Lung (tissue), 12 donors: Measurements from ENCODE around the gene DNM2. TPM values are rescaled to one million over a fixed set of nuclear protein-coding genes. Genes with fewer than 3 reads are reported as not detected.

Source experiments
- ATAC-seq: fragments of 200-7000 bp; cut with Tn5 transposase; one replicate; pipeline ENCODE4 v1.9.1; 2020; ENCODE audit warnings: moderate number of reproducible peaks; ENCODE audit not compliant: insufficient read depth, low FRiP score
- DNase-seq, 3 donors: peaks; one replicate each; pipeline ENCODE4 v3.0.0-alpha.2; 2013 to 2017
- H3K27ac ChIP-seq, 2 donors: one replicate each; pipeline ENCODE4 v1.5.1; 2013; ENCODE audit warnings: mild to moderate bottlenecking in 2 of 2, moderate library complexity in 2 of 2, control low read depth in 1 of 2, inconsistent platforms in 1 of 2, low read depth in 1 of 2, low read length in 1 of 2
- H3K27me3 ChIP-seq, 3 donors: one replicate each; pipeline ENCODE4 v1.5.1; 2013; ENCODE audit warnings: low read length in 2 of 3; ENCODE audit not compliant: control insufficient read depth in 3 of 3, insufficient read depth in 3 of 3
- H3K36me3 ChIP-seq, 4 donors: one replicate each; pipeline ENCODE4 v1.5.1; 2013; ENCODE audit warnings: low read length in 4 of 4, mild to moderate bottlenecking in 1 of 4, moderate library complexity in 1 of 4; ENCODE audit not compliant: control insufficient read depth in 4 of 4, insufficient read depth in 4 of 4
- H3K4me1 ChIP-seq, 5 donors: one replicate each; pipeline ENCODE4 v1.5.1; 2013; ENCODE audit warnings: low read length in 5 of 5, mild to moderate bottlenecking in 2 of 5, moderate library complexity in 1 of 5; ENCODE audit not compliant: control insufficient read depth in 5 of 5, insufficient read depth in 5 of 5
- H3K4me3 ChIP-seq: one replicate; pipeline ENCODE4 v1.5.1; 2013; ENCODE audit warnings: mild to moderate bottlenecking, control low read depth, moderate library complexity
- H3K9ac ChIP-seq, 2 donors: one replicate each; pipeline ENCODE4 v1.5.1; 2013; ENCODE audit warnings: low read length in 2 of 2, control low read depth in 1 of 2; ENCODE audit not compliant: insufficient read depth in 1 of 2
- H3K9me3 ChIP-seq, 4 donors: one replicate each; pipeline ENCODE4 v1.5.1; 2013; ENCODE audit warnings: low read length in 3 of 4, mild to moderate bottlenecking in 1 of 4, moderate library complexity in 1 of 4; ENCODE audit not compliant: control insufficient read depth in 4 of 4, insufficient read depth in 3 of 4
- CTCF ChIP-seq: IDR thresholded peaks from 2 replicates; pipeline ENCODE4 v1.5.1; 2012; ENCODE audit warnings: mild to moderate bottlenecking; ENCODE audit errors: control extremely low read depth, extremely low read depth
- WGBS, 2 donors: extraction: QIAGEN DNeasy Blood & Tissue Kit; methylation state at CpG; one replicate each; pipeline ENCODE4 v1.1.7; 2013; 5-methylcytosine and 5-hydroxymethylcytosine counted together
- polyA plus RNA-seq, 2 donors: library from polyadenylated mRNA; stranded (reverse); fragments of 200-250 nt; gene quantifications; one replicate each; pipeline ENCODE4 v1.2.1, GENCODE V29; 2013
- total RNA-seq, 2 donors: library from RNA; depleted of rRNA in 1 of 2; stranded (reverse); fragments of >200 nt in 1 of 2; gene quantifications; one replicate each; pipeline ENCODE4 v1.2.1, GENCODE V29; 2014 to 2021
- donor health status: control.
- donor health status: control.
- donor health status: Bipolar disorder and iron deficiency.
- donor health status: healthy.
- donor health status: DM: yes; HTN: yes; CAD: no.

The DNM2 gene
- total and polyA plus RNA-seq, 4 donors = 172 to 277 (median 204) TPM

DNA sequence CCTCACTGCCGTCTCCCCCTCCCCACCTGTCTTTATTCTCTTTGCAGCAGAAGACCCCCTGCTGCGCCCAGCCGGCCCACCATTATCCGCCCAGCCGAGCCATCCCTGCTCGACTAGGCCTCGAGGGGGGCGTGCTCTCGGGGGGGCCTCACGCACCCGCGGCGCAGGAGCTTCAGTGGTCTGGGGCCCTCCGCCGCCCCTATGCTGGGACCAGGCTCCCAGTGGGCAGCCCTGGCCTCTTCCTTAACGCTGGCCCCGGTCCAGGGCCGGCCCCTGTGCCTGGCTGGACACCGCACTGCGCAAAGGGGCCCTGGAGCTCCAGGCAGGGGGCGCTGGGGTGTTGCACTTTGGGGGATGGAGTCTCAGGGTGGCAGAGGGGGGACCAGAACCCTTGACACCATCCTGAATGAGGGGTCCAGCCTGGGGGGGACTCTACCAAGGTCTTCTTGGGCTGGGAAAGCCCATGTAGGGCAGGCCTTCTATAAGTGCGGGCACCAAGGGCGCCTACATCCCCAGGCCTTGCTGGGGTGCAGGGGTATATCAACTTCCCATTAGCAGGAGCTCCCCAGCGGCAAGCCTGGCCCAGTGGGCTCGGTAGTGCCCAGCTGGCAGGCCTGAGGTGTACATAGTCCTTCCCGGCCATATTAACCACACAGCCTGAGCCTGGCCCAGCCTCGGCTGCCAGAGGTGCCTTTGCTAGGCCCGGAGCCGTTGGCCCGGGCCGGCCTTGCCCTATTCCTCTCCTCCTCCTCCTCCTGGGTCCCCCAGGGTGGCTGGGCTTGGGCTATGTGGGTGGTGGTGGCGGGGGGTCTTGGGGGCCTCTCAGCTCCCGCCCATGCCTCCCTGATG is 113.3 kb downstream of the DNM2 start:
- Histone ChIP-seq H3K9ac (no peak overlapping the region), H3K4me1 (peaks cover 0 to 3% (median 0%) of the 10 kb centered on the region in 5 donors), H3K9me3 (no peaks in the 10 kb centered on the region), H3K27ac (no peak overlapping the region), H3K4me3 (no peak overlapping the region), H3K36me3 (peaks cover 6 to 53% (median 12%) of the 10 kb centered on the region in 4 donors), H3K27me3 (no peaks in the 10 kb centered on the region)
- 91 to 92% methylated on average over 32 to 33 of the region's 33 CpGs for WGBS, 2 donors
- no peak for ATAC-seq
- DNase-seq = no peak
- TF ChIP-seq CTCF = no peak

DNA sequence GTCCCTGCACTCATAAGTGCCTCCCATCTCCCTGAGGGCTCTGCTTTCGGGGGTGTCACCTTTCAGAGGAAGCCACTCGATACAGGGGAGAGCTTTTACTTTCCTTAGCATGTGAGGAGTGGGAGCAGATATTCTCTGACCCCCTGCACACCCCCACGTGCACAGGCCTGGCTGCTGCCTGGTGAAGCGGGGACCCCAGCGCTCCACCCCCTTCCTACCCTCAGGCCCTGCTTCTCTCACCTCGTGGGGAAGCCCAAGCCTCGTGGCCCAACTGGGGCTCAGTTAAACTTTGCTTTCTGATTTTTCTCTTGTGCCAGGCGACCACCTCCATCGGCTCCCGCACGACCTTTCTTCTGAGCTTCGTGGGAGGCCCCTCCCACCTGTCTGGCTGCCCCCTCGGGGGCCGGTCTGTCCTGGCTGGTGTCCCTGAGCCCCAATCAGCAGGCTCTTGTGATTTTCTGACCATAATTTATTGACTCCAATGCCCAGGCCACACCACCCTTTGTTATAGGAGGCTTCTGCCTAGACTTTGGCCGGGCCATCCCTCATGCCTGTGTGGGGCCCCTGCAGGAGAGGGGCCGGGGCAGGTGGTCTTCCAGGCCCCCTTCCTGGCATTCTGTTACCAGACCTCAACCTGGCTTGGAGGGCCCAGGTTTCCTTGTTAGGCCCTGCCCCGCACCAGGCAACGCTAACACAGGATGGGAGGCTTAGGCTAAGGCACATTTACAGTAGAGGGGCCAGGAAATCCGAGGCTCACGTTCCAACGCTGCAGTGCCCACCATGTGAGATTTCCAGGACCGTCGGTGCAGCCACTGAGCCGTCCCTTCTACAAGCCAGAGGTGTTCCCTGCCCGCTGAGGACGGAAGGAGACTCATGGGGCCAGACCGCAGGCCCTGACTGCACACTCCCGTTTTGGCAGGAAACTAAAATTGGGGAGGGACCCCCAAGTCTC is 114.4 kb downstream of the DNM2 start:
- Histone ChIP-seq H3K4me1 (peaks cover 0 to 9% (median 6%) of the 10 kb centered on the region in 5 donors), H3K9ac (no peak overlapping the region), H3K27ac (no peak overlapping the region), H3K27me3 (no peaks in the 10 kb centered on the region), H3K36me3 (peaks cover 3 to 45% (median 8%) of the 10 kb centered on the region in 4 donors), H3K9me3 (peaks cover 0 to 7% (median 0%) of the 10 kb centered on the region in 4 donors), H3K4me3 (no peak overlapping the region)
- ATAC-seq (no peak), DNase-seq (no peak)
- TF ChIP-seq CTCF = no peak
- 86 to 89% methylated on average over 28 of the region's 28 CpGs for WGBS, 2 donors

DNA sequence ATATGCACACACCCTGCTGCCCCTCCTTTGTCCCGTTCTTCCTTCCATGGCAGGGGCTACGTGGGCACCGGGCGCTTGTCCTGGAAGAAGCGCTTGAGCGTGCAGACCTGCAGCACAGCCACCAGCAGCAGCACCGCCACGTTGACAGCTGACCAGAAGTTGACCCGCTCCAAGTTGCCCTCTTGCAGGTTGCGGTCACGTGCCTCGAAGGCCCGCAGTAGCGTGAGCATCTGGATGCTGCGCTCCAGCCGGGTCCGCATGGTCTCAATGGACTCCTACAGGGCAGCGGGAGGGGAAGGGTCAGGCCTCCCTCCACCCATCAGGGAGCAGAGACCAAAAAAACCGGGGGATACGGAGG is 115.0 kb downstream of the DNM2 start:
- Histone ChIP-seq H3K27ac (no peak overlapping the region), H3K4me1 (peaks cover 0 to 9% (median 6%) of the 10 kb centered on the region in 5 donors), H3K4me3 (no peak overlapping the region), H3K36me3 (peaks cover 3 to 45% (median 8%) of the 10 kb centered on the region in 4 donors), H3K9me3 (peaks cover 0 to 7% (median 0%) of the 10 kb centered on the region in 4 donors), H3K27me3 (no peaks in the 10 kb centered on the region), H3K9ac (no peak overlapping the region)
- TF ChIP-seq CTCF = no peak
- WGBS, 2 donors = 89 to 91% methylated on average over 20 of the region's 20 CpGs
- ATAC-seq (no peak), DNase-seq (no peak)
